HepG2 (cell line): ENCODE results near the gene MTHFD1L. TPM values are rescaled to one million over a fixed set of nuclear protein-coding genes. Genes with fewer than 3 reads are reported as not detected.

ENCODE experiments used
- ERF ChIP-seq: IDR thresholded peaks from 2 replicates; pipeline ENCODE4 v1.6.1; 2018; ENCODE audit warnings: missing biosample characterization, missing genetic modification reagents
- GATAD2A ChIP-seq: IDR thresholded peaks from 2 replicates; pipeline ENCODE4 v1.6.1; 2016
- IRX3 ChIP-seq: sonication (generic); formaldehyde crosslinking; IDR thresholded peaks from 2 replicates; pipeline ENCODE4 v1.8.1; 2023; ENCODE audit warnings: mild to moderate bottlenecking, low read depth, missing genetic modification reagents, borderline replicate concordance
- KLF16 ChIP-seq, 2 experiments: sonication (generic) in 1 of 2; formaldehyde crosslinking in 1 of 2; IDR thresholded peaks; 2 replicates each; pipeline versions ENCODE4 v1.6.1 to v1.8.0; 2016 to 2023; ENCODE audit warnings: missing genetic modification reagents in 2 of 2, missing compliant biosample characterization in 1 of 2
- LCORL ChIP-seq, 2 experiments: fragments of 450-650 bp in 1 of 2; sonication (generic) in 1 of 2; formaldehyde crosslinking in 1 of 2; IDR thresholded peaks; 2 replicates each; pipeline versions ENCODE4 v1.5.0 to v1.6.1; 2017 to 2020; ENCODE audit warnings: antibody characterized with exemption in 1 of 2, missing genetic modification reagents in 1 of 2
- NR3C1 ChIP-seq: sonication (generic); formaldehyde crosslinking; IDR thresholded peaks from 2 replicates; pipeline ENCODE4 v1.4.0; 2020; ENCODE audit warnings: missing genetic modification reagents
- SALL1 ChIP-seq: sonication (generic); formaldehyde crosslinking; IDR thresholded peaks from 2 replicates; pipeline ENCODE4 v1.8.0; 2022; ENCODE audit warnings: mild to moderate bottlenecking, missing genetic modification reagents
- SMARCE1 ChIP-seq: fragments of 450-650 bp; IDR thresholded peaks from 2 replicates; pipeline ENCODE4 v1.6.1; 2017; ENCODE audit warnings: borderline replicate concordance
- ZNF205 ChIP-seq: IDR thresholded peaks from 2 replicates; pipeline ENCODE4 v1.6.1; 2018; ENCODE audit warnings: missing biosample characterization, missing genetic modification reagents
- ZNF225 ChIP-seq: sonication (generic); formaldehyde crosslinking; IDR thresholded peaks from 2 replicates; pipeline ENCODE4 v1.4.0; 2020; ENCODE audit warnings: mild to moderate bottlenecking, missing genetic modification reagents
- ZNF30 ChIP-seq: sonication (generic); formaldehyde crosslinking; IDR thresholded peaks from 2 replicates; pipeline ENCODE4 v1.5.0; 2020; ENCODE audit warnings: mild to moderate bottlenecking, missing genetic modification reagents
- ZNF34 ChIP-seq: sonication (generic); formaldehyde crosslinking; IDR thresholded peaks from 2 replicates; pipeline ENCODE4 v1.4.0; 2020; ENCODE audit warnings: mild to moderate bottlenecking, missing genetic modification reagents, borderline replicate concordance
- ZNF672 ChIP-seq: sonication (generic); formaldehyde crosslinking; IDR thresholded peaks from 2 replicates; pipeline ENCODE4 v1.8.1; 2022; ENCODE audit warnings: missing genetic modification reagents
- ZSCAN9 ChIP-seq: IDR thresholded peaks from 2 replicates; pipeline ENCODE4 v1.6.1; 2016; ENCODE audit warnings: borderline replicate concordance
- ZZZ3 ChIP-seq: sonication (generic); formaldehyde crosslinking; IDR thresholded peaks from 2 replicates; pipeline ENCODE4 v1.4.0; 2020; ENCODE audit warnings: missing genetic modification reagents, mild to moderate bottlenecking, borderline replicate concordance
- polyA plus RNA-seq, 8 experiments: library from polyadenylated mRNA; depleted of rRNA in 3 of 8; stranded (reverse) in 7 of 8; unstranded in 1 of 8; fragments of >200 nt; fragmentation: Illumina TruSeq in 4 of 8; extraction: Trizol in 4 of 8; gene quantifications; 2 replicates each; pipeline versions ENCODE4 v1.2.1 to v1.2.3, GENCODE V29; 2011 to 2016; ENCODE audit warnings: low read depth in 4 of 8, missing spikeins in 1 of 8, mixed read lengths in 1 of 8; ENCODE audit not compliant: insufficient read depth in 1 of 8
- total RNA-seq, 5 experiments: library from RNA; depleted of rRNA; stranded (reverse); fragments of >200 nt; fragmentation: Illumina TruSeq; extraction: Trizol; gene quantifications; 2 replicates each; pipeline ENCODE4 v1.2.3, GENCODE V29; 2016; ENCODE audit warnings: low read depth in 1 of 5
- TF ChIP-seq, protein P1 (sequence below), 2 experiments: sonication (generic) in 1 of 2; formaldehyde crosslinking in 1 of 2; IDR thresholded peaks; 2 replicates each; pipeline versions ENCODE4 v1.4.0 to v1.6.1; 2016 to 2020; ENCODE audit warnings: borderline replicate concordance in 1 of 2, low read depth in 1 of 2, mild to moderate bottlenecking in 1 of 2, missing genetic modification reagents in 1 of 2
- TF ChIP-seq, protein P2 (sequence below): sonication (generic); formaldehyde crosslinking; IDR thresholded peaks from 2 replicates; pipeline ENCODE4 v1.5.0; 2020; ENCODE audit warnings: mild to moderate bottlenecking, missing genetic modification reagents, borderline replicate concordance
- TF ChIP-seq, protein P3 (sequence below): sonication (generic); formaldehyde crosslinking; IDR thresholded peaks from 2 replicates; pipeline ENCODE4 v1.4.0; 2020; ENCODE audit warnings: missing genetic modification reagents, borderline replicate concordance
- TF ChIP-seq, protein P4 (sequence below): sonication (generic); formaldehyde crosslinking; IDR thresholded peaks from 2 replicates; pipeline ENCODE4 v1.4.0; 2020; ENCODE audit warnings: mild to moderate bottlenecking, low read depth, missing genetic modification reagents

MTHFD1L gene
- total and polyA plus RNA-seq, 2 of the 13 experiments (the other 11 are each of a cell fraction or from before 2014, with no cell fraction given): 24.0 to 39.6 TPM

DNA sequence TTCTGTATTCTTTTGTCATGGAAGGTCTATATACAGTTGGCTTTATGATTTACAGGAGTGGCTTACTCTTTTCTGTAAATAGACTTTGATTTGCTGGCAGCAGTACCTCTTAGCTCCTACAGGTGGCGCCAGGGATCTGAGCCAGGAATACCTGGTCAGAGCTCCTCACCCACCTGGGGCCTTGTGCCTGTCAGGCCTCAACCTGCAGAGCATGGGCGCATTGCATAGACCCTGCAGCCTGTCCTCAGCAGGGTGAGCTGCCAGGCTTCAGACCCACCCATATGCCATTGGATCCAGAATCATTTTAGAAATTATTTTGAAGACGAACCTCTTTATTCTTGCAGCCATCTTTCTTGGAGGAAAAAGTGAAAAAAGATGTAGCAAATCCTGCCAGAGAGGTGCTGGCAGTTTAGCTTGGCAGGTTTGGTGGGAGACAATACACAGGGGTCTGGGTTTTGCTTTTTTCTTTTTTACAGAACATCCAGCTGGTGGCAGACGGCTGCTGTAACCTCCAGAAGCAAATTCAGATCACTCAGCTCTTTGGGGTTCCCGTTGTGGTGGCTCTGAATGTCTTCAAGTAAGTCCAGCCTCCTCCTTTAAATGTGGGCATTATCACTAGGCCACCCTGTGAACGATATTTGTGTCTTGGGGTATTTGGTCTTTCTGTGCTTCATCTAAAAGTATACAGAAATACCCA is 149.1 kb downstream of the MTHFD1L start (continued):
- TF ChIP-seq, protein P1, sequence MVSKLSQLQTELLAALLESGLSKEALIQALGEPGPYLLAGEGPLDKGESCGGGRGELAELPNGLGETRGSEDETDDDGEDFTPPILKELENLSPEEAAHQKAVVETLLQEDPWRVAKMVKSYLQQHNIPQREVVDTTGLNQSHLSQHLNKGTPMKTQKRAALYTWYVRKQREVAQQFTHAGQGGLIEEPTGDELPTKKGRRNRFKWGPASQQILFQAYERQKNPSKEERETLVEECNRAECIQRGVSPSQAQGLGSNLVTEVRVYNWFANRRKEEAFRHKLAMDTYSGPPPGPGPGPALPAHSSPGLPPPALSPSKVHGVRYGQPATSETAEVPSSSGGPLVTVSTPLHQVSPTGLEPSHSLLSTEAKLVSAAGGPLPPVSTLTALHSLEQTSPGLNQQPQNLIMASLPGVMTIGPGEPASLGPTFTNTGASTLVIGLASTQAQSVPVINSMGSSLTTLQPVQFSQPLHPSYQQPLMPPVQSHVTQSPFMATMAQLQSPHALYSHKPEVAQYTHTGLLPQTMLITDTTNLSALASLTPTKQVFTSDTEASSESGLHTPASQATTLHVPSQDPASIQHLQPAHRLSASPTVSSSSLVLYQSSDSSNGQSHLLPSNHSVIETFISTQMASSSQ (IDR thresholded peaks at IDR 0.05; ENCODE audit: low read depth): 0 out of 2 replicates have a peak, but pooled peaks have one; percentile 36
- TF ChIP-seq, protein P1 (CRISPR knock-in tag; IDR thresholded peaks at IDR 0.05; ENCODE audit: borderline replicate concordance): no peak
- TF ChIP-seq LCORL (IDR thresholded peaks at IDR 0.05) (no peak), LCORL (CRISPR knock-in tag; IDR thresholded peaks at IDR 0.05) (0 out of 2 replicates have a peak, but pooled peaks have one; percentile 20), ZZZ3 (CRISPR knock-in tag) (no peak), ZNF225 (0 out of 2 replicates have a peak, but pooled peaks have one; percentile 37), ZNF205 (peak; percentile 50; the same call in 1 of the 2 replicates), KLF16 (CRISPR knock-in tag; IDR thresholded peaks at IDR 0.05) (peak in 1 of 2 experiments; percentile 22; a peak in 1 of 4 replicates), SMARCE1 (no peak), ZSCAN9 (CRISPR knock-in tag) (peak; percentile 63; the same call in 1 of the 2 replicates), ZNF30 (CRISPR knock-in tag) (no peak), ERF (peak; percentile 84), SALL1 (CRISPR knock-in tag) (peak; percentile 84), ZNF672 (no peak), ZNF34 (CRISPR knock-in tag) (0 out of 2 replicates have a peak, but pooled peaks have one; percentile 24), GATAD2A (CRISPR knock-in tag) (peak; percentile 57; the same call in 1 of the 2 replicates), NR3C1 (CRISPR knock-in tag) (no peak), IRX3 (CRISPR knock-in tag) (no peak)
- TF ChIP-seq, protein P2, sequence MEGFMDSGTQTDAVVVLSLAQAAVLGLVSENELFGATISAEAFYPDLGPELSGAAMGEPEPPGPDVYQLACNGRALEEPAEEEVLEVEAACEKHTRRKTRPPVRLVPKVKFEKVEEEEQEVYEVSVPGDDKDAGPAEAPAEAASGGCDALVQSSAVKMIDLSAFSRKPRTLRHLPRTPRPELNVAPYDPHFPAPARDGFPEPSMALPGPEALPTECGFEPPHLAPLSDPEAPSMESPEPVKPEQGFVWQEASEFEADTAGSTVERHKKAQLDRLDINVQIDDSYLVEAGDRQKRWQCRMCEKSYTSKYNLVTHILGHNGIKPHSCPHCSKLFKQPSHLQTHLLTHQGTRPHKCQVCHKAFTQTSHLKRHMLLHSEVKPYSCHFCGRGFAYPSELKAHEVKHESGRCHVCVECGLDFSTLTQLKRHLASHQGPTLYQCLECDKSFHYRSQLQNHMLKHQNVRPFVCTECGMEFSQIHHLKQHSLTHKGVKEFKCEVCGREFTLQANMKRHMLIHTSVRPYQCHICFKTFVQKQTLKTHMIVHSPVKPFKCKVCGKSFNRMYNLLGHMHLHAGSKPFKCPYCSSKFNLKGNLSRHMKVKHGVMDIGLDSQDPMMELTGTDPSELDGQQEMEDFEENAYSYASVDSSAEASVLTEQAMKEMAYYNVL (CRISPR knock-in tag): no peak
- TF ChIP-seq, protein P3, sequence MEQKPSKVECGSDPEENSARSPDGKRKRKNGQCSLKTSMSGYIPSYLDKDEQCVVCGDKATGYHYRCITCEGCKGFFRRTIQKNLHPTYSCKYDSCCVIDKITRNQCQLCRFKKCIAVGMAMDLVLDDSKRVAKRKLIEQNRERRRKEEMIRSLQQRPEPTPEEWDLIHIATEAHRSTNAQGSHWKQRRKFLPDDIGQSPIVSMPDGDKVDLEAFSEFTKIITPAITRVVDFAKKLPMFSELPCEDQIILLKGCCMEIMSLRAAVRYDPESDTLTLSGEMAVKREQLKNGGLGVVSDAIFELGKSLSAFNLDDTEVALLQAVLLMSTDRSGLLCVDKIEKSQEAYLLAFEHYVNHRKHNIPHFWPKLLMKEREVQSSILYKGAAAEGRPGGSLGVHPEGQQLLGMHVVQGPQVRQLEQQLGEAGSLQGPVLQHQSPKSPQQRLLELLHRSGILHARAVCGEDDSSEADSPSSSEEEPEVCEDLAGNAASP (CRISPR knock-in tag): peak; percentile 46; the same call in 1 of the 2 replicates
- TF ChIP-seq, protein P4, sequence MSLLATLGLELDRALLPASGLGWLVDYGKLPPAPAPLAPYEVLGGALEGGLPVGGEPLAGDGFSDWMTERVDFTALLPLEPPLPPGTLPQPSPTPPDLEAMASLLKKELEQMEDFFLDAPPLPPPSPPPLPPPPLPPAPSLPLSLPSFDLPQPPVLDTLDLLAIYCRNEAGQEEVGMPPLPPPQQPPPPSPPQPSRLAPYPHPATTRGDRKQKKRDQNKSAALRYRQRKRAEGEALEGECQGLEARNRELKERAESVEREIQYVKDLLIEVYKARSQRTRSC (CRISPR knock-in tag): no peak
